ENCODE measurements around the gene NKX2-1.
A peak's percentile ranks its signal among the peaks of the same experiment; 100 is the strongest.
"Not testable (repeated sequence)": the region's sequence is repeated elsewhere in the genome, so short reads cannot be mapped to it uniquely, and the experiment has no call there.

NKX2-1 gene

GRCh38 chr14:36507847-36508417 lies 12.1 kb downstream of the NKX2-1 start:
- H3K4me3 ChIP-seq (ENCODE audit: low read length) = no peak overlapping the region
- DNase-seq (ENCODE audit: low read depth, low spot score) = no peak

GRCh38 chr14:36506732-36507614 lies 13.1 kb downstream of the NKX2-1 start:
- DNase-seq (ENCODE audit: low read depth, low spot score) = no peak
- no peak overlapping the region for H3K4me3 ChIP-seq (ENCODE audit: low read length)

GRCh38 chr14:36505892-36506731 lies 13.9 kb downstream of the NKX2-1 start:
- DNase-seq (ENCODE audit: low read depth, low spot score) = no peak
- H3K4me3 ChIP-seq (ENCODE audit: low read length) = no peak overlapping the region

- no peak overlapping the region for H3K4me3 ChIP-seq (ENCODE audit: low read length)
- DNase-seq (ENCODE audit: low read depth, low spot score) = no peak
Measured at GRCh38 chr14:36505181-36505815, 14.7 kb downstream of the NKX2-1 start.

GRCh38 chr14:36504771-36505175 lies 15.3 kb downstream of the NKX2-1 start:
- no peak overlapping the region for H3K4me3 ChIP-seq (ENCODE audit: low read length)
- DNase-seq (ENCODE audit: low read depth, low spot score) = no peak

GRCh38 chr14:36503771-36504741 lies 16.0 kb downstream of the NKX2-1 start:
- H3K4me3 ChIP-seq (ENCODE audit: low read length) = no peak overlapping the region
- DNase-seq (ENCODE audit: low read depth, low spot score) = no peak

- H3K4me3 ChIP-seq (ENCODE audit: low read length) = no peak overlapping the region
- no peak for DNase-seq (ENCODE audit: low read depth, low spot score)
Measured at GRCh38 chr14:36502558-36503508, 17.2 kb downstream of the NKX2-1 start.

GRCh38 chr14:36498938-36499337 lies 21.1 kb downstream of the NKX2-1 start:
- H3K4me3 ChIP-seq (ENCODE audit: low read length) = no peak overlapping the region
- DNase-seq (ENCODE audit: low read depth, low spot score) = no peak

- DNase-seq (ENCODE audit: low read depth, low spot score) = no peak
- no peak overlapping the region for H3K4me3 ChIP-seq (ENCODE audit: low read length)
Measured at GRCh38 chr14:36496346-36496745, 23.7 kb downstream of the NKX2-1 start.

GRCh38 chr14:36495666-36496065 lies 24.4 kb downstream of the NKX2-1 start:
- no peak overlapping the region for H3K4me3 ChIP-seq (ENCODE audit: low read length)
- DNase-seq (ENCODE audit: low read depth, low spot score) = no peak

GRCh38 chr14:36493761-36494160 lies 26.3 kb downstream of the NKX2-1 start:
- DNase-seq (ENCODE audit: low read depth, low spot score) = no peak
- H3K4me3 ChIP-seq (ENCODE audit: low read length) = no peak overlapping the region

- DNase-seq (ENCODE audit: low read depth, low spot score) = no peak
Measured at GRCh38 chr14:36485773-36486172, 34.3 kb downstream of the NKX2-1 start.

GRCh38 chr14:36479344-36479743 lies 40.7 kb downstream of the NKX2-1 start:
- no peak overlapping the region for H3K4me3 ChIP-seq (ENCODE audit: low read length)
- no peak for DNase-seq (ENCODE audit: low read depth, low spot score)

More at GRCh38 chr14:36485773-36486172, 34.3 kb downstream of the NKX2-1 start:
- H3K4me3 ChIP-seq (ENCODE audit: low read length) = no peak overlapping the region

GRCh38 chr14:36478782-36479181 lies 41.2 kb downstream of the NKX2-1 start:
- no peak overlapping the region for H3K4me3 ChIP-seq (ENCODE audit: low read length)
- DNase-seq (ENCODE audit: low read depth, low spot score) = no peak

GRCh38 chr14:36477266-36477665 lies 42.8 kb downstream of the NKX2-1 start:
- no peak overlapping the region for H3K4me3 ChIP-seq (ENCODE audit: low read length)
- peak; percentile 8 for DNase-seq (ENCODE audit: low read depth, low spot score)

- not testable (repeated sequence) for DNase-seq (ENCODE audit: low read depth, low spot score); H3K4me3 ChIP-seq (ENCODE audit: low read length)
Measured at GRCh38 chr14:36476061-36476460, 44.0 kb downstream of the NKX2-1 start.

GRCh38 chr14:36474593-36474992 lies 45.4 kb downstream of the NKX2-1 start:
- DNase-seq (ENCODE audit: low read depth, low spot score) = no peak

More at GRCh38 chr14:36474593-36474992, 45.4 kb downstream of the NKX2-1 start:
- H3K4me3 ChIP-seq (ENCODE audit: low read length) = no peak overlapping the region
